Stimulated activated CD4-positive, alpha-beta T cell treated with anti-CD3 and anti-CD28 coated beads, Interleukin-1b, Interleukin-23, amount 100 ng/mL, for 48 hours (primary cell): ENCODE measurements around the gene RASGEF1B.
"Not testable (repeated sequence)": the region's sequence is repeated elsewhere in the genome, so short reads cannot be mapped to it uniquely, and the experiment has no call there.

ENCODE experiments used
- DNase-seq: peaks from one replicate; pipeline ENCODE4 v3.0.0-alpha.2; 2020

Gene RASGEF1B

DNA sequence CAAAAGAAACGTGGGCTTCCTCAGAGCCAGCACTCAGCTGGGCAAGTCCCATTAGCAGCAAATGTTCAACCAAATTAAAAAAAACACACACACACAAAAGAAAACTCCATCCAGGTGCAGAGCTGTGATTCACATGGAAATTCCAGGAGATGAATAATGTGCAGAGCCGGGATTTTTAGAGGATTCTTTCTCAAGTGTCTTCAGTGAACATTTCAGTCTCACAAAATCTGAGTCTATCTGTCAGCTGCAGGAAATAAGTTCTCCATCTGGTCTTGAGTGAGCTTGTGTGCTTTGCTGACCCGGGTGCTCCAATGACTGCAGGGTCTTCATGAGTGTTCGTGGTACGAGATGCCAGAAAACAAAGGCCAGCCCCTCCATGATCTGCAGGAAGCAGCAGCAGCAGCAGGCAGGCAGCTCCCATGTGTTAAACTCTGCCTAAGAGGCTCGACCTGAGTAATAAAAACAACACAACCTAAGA, 44.3 kb downstream of the RASGEF1B start:
- DNase-seq, result no peak

DNA sequence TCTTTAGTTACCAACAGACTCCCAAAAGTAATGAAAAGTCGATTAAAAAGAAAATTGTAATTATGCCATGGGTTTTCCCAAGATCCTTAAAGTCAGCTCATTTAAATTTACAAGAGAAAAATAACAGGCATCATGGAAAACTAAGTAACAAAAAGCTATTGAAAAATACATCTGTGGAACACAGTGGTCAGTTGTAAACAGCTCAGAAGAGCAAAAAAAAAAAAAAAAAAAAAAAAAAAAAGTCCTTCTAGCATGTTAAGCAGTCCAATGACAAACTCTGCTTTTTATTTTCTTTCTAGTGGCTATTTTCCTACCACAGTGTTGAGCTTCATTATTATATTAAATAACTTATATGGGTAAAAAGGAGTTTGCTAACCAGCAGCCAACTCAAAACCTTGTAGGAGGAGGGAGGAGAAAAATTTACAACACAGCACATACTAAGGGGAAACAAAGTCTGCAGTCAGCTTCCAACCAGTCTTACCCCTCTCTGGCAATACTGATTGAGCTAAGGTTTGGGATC, 44.9 kb downstream of the RASGEF1B start:
- DNase-seq, result no peak

DNA sequence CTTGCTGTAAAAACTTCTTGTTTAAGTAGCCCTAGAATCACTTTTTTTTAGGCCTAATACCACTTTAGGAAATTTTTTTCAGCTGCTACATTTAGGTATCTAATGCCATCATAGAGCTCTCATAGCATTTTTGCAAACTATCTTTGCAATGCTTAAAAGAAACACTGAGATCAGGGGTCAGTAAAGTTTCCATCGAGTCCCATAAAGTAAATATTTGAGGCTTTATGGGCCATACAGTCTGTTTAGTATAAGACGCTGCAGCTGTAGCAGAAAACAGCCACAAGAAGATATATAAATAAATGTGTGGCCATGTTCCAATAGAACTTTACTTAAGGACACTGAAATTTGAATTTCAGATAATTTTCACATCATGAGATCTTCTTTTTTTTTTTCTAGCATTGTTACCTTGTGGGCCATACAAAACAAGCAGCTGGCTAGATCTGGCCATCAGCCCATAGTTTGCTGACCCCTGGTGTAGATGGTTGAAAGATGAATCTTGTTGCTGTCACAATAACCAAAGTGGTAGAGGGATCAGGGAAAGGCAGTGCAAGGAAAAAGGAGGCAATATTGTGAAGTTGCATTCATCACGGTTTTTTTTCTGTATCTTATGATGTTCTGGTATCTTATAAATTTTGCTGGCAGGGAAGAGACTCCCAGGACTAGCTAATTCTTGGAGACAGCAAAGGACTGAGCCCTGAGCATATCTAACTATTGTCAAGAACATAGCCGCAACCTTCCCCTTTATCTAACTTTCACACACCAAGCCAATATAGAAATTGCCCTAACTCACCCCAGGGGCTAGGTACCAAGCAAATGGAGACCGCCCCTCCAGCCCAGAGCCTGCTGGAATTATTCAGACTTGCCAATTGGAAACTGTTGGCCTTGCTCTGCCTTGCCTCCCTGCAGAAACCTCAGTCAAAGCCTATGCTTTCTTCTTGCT, 46.6 kb downstream of the RASGEF1B start:
- no peak for DNase-seq

- no peak for DNase-seq
These were observed 47.4 kb downstream of the RASGEF1B start for GRCh38 chr4:81424336-81424735.

DNA sequence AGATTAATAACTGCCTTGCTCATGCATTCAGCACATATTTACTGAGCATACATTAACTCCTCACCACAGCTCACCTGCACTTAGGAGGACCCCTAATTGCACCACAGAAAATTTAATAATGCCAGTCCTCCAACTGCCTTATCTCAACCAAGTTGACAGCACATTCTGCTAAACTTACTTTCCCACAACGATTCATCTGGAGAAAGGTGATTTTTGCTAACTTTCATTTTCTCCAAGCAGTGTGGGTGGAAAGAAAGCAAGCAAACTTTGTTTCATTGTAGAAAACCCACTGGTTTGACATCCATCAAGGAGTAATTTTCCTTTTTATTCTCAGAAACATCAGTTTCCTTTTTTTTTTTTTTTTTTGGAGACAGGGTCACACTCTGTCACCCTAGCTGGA, 49.1 kb downstream of the RASGEF1B start:
- DNase-seq, result no peak

DNA sequence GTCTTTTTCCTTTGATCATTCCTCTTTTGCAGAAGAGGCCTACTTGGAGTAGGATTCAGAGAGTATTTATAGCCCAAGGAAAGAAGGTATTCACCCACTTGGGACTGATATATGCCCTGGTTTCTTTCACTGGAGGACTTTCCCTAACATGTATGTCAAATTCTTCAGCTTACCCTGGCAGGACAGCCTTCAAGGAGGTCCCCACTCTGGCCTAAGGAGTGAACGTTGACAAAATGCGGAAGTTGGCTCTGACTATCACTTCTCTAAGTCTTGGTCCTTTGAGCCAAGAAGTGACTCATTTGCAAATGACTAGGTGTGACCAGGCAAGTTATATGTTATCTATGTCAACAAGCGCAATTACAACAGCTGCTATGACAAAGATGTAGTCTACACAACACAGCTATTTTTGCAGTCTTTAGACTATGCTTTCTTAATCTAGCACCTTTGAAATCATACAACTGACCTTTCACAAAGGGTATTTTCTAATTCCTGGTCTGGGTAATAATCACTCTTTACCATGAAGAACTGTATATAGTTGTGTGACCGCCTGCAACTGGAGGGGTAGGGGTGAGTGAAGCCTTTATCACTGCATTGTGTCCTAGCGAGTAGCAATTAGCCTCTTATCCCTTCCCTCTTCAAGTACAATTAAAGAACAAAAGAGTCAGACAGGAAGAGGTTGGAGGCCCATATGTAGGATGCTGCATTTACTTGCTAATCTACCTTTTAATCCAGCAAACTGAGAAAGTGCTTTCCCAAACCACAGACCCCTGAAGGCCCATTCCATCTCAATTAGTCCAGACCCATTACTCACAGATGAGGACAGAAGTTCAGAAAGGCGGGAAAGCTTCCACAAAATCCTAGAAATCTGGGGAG, 50.1 kb downstream of the RASGEF1B start:
- DNase-seq, result no peak

GRCh38 chr4:81418572-81418971, 53.1 kb downstream of the RASGEF1B start:
- no peak for DNase-seq

- DNase-seq, result no peak
These were observed 58.7 kb downstream of the RASGEF1B start for GRCh38 chr4:81412946-81413495.

DNA sequence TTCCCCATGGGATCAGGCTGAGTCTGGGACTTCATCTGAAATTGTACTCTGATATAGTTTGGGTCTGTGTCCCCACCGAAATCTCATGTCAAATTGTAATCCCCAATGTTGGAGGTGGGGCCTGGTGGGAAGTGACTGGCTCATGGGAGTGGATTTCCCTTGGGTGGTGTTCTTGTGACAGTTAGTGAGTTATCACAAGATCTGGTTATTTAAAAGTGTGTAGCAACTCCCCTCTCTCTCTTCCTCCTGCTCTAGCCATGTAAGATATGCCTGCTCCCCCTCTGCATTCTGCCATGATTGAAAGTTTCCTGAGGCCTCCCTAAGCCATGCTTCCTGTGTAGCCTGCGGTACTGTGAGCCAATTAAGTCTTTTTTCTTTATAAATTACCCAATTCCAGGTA, 61.0 kb downstream of the RASGEF1B start:
- no peak for DNase-seq

GRCh38 chr4:81409836-81410235, 61.9 kb downstream of the RASGEF1B start:
- no peak for DNase-seq

- no peak for DNase-seq
These were observed 63.4 kb downstream of the RASGEF1B start for GRCh38 chr4:81408341-81408740.

DNA sequence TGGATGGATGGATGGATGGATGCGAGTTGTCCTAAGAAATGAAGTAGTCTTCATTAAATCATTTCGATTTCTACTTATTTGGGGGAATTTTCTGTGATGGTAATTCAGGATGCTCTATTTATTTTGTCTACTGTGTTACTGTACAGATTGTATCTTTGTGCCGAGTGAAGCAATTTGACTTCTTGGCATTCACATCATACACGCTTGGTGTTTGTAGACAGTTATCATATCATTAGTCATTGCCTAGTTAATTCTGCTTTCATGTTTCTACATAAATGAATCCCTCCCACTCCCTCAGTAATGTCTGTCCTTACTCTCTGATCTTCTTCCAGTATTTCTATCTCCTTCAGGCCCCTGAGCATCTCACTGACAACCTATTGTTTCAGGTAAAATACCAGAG, 64.0 kb downstream of the RASGEF1B start:
- DNase-seq, result no peak

- DNase-seq, result not testable (repeated sequence)
These were observed 65.2 kb downstream of the RASGEF1B start for GRCh38 chr4:81406481-81406880.

DNA sequence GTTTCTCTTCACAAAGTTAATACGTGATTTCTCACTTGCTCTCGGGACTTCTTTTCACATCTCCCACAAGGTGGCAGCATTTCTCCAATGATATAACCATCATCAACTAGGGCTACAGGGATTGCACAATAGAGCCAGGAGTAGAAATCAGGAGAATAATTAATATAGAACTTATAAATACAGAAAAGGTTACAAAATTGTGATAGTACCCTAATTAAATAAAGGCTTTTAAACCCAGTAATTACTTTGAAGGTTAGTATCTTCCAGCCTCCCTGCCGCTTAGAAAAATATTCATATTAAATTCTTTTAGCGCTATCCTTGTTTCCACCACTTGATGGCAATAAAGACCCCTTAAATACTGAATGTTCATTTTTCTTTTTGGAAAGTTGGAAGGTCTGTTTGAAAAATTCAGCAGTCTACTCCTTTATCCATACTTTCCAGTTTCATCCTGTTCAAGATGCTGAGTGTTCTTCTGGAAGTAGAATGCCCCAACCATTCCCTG, 65.8 kb downstream of the RASGEF1B start:
- no peak for DNase-seq

DNA sequence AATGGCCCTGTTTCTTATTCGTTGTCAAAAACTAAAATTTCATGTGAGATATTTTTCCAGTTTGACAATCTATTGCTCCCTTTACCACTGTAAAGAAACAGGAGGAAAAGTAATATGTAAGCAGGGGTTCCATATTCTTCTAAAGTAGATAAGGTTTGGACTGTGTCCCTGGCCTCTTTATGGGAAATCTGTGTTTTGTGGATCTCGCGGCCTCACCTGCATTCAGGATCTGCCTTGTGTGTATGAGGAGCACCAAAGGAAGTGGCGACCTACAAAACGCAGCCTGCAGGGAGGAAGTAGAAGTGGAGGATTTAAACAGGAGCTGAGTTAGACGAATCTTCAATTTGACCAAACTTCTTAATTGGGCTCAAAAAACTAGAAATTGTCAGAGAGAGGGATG, 67.0 kb downstream of the RASGEF1B start:
- DNase-seq, result no peak

GRCh38 chr4:81404294-81404693, 67.4 kb downstream of the RASGEF1B start:
- DNase-seq, result no peak

- DNase-seq, result no peak
These were observed 72.2 kb downstream of the RASGEF1B start for GRCh38 chr4:81399306-81400086.

DNA sequence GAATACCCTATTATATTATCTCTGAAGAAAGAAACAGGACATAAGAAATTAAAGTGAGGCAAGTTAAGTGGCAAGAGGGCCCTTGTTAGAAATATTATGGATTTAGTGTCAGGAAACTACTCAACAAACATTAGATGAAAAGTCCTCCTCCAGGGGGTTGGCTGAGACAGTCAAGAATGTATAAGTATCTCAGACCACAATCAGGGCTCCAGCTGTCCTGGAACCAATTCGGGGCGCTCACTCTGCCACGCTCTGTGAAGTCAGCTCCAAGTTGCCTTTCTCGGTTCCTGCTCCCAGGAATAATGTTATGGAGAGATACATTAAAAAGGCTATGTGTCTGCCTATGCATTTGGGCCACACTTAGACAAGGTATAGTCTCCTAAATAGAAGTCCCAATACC, 73.3 kb downstream of the RASGEF1B start:
- DNase-seq, result no peak

GRCh38 chr4:81397635-81398034, 74.1 kb downstream of the RASGEF1B start:
- DNase-seq, result no peak

DNA sequence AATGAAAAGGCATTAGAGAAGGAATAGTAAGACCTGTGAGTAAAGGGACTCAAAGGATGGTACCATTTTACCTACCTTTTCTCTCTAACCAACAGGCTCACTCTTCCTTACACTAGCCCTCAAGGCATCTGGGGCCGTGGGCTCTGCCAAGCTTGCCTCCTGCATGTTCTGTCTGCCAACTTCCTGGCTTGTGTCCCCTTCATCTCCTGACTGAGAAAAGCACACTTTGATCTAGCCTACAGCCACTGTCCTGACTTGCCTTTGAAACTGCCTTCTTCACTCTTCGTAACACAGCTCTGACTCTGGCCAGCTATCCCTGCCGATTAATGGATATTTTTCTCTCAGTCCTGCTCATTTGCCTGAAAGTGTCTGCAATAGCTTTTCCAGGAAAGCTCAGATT, 76.5 kb downstream of the RASGEF1B start:
- no peak for DNase-seq

DNA sequence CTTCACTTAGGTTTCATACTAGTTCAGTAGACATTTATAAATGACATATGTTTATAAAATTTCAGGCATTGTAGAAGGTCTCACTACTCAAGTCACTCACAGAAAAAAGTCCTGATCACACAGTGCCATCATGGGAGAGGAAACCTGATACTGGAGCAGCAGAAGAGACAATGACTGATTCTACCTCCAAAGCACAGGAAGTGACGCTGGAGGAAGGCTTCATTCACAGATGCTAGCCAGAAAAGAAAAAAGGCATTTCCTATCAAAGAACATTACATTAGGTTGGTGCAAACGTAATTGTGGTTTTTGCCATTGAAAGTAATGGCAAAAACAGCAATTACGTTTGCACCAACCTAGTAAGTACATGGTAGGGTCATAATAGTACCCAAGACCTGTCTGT, 79.5 kb downstream of the RASGEF1B start:
- DNase-seq, result no peak

GRCh38 chr4:81389720-81390119, 82.0 kb downstream of the RASGEF1B start:
- DNase-seq, result no peak
